Measurements from ENCODE around the gene PELO.
"Not testable (repeated sequence)": the region's sequence is repeated elsewhere in the genome, so short reads cannot be mapped to it uniquely, and the experiment has no call there.

The PELO gene

DNA sequence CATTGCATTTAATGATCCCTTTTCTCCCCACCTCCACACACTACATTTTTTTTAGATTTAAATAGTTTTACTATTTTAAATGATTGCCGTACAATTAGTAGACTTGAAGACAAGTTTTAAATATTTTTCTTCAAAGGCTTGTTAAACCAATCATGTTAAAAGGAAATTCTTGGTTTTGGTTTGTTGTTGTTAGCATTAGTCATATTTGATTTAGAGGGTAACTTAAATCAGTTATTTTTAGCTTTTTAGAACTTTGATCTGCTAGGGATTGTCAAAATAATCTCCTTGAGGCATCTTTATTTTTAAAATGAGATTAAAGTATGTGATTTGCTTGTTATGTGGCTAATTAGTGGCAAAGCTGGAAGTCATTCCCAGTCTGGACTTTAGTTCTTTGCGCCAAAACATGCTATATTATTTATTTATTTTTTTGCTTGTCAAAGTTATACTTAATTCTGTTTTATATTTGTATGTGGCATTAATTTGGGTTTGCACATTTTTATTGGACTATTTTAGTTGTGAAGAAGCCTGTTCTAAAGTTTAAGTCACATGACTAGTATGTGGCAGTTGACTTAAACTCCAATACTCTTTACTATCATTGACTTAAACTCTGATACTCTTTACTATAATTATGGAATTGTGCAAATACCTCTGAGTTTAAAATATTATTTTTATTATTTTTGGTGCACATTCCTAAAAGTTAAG lies 14.7 kb downstream of the PELO start:
- no peak for DNase-seq

DNA sequence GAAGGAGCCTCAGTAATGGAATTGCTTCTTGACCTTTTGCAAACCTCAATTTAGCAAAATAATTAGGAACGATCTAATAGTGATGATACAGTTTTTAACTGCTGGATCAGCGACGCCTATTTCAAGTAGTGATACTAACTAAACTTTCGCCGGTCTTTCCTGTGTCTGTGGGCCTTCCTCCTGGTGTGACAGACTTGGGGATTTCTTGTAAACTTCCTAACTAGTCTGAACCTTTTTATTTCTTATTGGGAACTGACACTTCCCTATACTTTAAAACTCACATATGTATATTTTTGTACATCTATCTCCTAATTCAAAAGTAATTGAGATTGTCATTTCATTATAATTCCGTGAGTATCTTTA lies 15.2 kb downstream of the PELO start:
- DNase-seq = no peak

DNA sequence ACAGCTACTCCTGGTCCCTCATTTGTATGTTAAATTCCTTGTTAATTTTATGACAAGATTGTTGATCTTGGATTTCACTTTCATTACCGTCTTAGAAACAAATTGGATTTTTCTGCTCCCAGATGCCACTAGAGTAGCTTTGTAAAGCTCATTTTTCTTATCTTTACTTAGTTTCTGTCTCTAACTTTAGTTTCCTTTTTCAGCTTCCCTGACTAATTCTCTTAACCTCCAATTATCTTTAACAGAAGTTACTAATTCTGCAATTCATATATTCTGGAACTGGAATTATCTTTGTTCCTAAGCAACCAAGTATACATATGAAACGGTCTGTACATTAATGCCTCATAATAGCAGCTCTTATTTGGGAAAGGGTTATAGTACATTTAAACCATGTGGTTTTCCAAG lies 16.7 kb downstream of the PELO start:
- no peak for DNase-seq

DNA sequence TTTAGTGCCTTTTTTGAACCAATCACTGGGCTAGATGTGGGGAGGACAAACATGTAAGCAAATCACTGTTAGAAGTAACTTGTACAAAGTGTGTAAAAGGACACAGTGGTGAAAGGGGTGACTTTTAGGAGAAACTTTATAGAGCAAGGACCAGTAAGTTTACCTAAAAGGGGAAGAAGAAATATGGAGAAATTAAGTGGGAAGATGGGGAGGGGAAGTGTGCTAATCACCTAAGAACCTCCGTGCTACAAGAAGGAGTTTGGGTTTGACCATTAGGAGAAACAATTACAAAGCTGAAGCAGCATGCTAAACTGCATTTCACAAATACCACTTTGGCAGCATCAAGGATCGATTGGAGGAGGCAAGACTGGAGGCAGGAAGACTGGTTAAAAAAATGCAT lies 17.3 kb downstream of the PELO start:
- no peak for DNase-seq

DNA sequence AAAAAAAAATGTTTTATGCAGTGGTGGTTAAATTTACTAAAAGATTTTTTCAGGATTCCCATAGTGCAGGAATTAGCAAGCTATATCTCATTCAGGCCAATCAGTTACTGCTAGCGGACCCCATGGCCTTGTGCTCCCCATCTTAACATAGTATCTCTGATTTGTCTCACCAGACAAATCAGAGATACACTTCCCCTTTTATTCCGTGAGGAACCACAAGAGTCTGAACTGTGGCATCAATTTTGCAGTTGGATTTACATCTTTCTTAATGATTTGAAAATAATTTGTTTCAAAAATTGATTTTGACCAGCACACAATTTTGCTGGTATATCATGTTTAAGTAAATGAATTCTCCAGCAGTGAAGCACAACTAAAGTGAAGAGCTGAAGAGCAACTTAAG lies 17.9 kb downstream of the PELO start:
- DNase-seq = no peak

DNA sequence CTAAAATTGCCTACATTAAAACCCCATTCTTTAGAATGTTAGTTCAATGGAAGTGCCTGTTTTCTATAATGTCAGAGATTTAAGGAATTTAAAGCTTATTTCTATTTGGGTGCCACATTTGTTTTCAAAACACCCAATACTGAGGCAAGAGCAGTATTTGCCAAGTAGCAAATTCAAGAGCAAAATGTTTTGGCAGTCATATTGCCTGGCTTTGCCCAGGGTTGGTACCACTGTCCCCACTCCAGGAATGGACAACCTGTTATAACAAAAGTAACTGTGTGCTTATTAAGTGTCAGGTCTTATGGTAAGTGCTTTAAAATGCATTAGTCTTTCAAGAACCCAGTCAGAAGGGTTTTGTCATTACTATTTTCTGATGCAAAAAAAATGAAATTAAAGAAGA lies 19.3 kb downstream of the PELO start:
- no peak for DNase-seq

DNA sequence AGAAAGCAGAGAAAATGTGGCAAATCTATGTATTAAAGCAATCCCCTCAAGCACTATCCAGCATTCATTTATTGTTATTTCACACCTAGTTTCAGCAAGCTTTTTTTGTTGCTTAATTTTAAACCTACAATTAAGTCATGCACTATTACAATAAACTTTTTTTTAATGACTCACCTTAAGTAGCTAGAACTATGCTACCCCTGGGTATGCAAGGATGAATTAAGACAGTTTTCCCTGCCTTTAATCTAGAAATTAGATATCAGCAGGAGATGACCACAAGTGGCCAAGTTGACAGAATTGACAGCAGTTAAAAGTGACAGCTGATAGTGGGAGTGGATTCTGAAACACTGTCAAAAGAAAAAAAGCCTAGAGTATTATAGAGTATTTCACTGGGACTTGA lies 20.0 kb downstream of the PELO start:
- no peak for DNase-seq

DNA sequence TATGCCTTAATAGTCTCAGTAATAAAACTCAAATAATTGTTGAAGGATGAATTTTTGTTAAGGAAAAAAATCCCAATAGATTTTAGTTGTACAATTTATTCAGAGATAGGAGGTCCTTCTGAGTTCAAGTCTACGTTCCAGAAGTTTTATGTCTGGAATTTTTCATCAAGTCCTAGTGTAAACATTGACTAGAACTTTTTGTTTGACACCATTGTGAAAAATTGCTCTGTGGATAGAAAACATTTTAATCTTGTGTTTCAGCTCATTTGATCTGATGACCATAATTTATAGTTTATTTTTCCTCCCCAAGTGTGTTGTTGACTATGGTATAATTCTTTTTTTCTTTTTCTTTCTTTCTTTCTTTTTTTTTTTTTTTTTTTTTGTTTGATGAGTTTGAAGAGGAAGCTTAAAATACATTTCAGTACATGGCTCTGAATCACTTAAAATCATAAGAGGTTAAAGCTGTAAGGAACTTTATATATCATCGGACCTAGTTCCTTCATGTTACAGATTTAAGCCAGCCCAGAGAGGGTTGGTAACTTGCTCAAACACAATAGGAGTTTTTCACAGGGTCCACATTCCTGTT lies 20.7 kb downstream of the PELO start:
- DNase-seq = no peak

DNA sequence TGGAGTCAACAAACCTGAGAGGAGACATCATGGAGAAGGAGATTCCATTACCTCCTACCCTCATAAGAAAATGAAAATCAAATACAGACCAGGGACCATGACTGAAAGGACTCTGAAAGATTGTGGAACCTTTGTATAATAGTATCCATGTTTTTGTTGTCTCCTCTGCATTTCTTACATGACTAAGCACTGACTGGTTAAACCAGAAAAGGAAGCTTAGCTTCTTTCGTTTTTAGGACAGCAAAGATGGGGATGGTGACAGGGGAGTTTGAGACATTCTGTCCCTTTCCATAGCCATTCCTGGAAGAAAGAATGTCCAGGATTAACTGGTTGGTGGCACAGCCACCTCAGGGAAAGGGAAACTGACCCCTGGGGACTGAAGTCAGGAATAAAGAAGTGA lies 22.2 kb downstream of the PELO start:
- no peak for DNase-seq

DNA sequence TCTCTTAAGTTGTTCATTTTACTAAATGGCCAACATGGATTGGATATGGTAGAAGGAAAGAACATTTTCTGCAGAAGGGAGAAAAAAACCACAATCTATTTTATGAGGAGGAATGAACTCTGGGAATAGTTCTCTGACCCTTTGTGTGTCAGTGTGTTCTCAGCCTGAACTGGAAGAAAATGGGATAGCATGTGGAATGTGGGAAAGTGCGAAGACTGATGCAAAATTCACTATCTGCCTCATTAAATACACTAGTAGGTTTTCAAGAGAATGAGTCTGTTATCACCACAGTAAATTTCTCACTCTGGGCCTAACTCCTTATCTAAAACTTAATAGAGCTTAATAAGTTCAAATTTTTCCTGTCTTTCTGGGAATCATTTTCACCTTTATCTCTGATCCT lies 22.7 kb downstream of the PELO start:
- no peak for DNase-seq

DNA sequence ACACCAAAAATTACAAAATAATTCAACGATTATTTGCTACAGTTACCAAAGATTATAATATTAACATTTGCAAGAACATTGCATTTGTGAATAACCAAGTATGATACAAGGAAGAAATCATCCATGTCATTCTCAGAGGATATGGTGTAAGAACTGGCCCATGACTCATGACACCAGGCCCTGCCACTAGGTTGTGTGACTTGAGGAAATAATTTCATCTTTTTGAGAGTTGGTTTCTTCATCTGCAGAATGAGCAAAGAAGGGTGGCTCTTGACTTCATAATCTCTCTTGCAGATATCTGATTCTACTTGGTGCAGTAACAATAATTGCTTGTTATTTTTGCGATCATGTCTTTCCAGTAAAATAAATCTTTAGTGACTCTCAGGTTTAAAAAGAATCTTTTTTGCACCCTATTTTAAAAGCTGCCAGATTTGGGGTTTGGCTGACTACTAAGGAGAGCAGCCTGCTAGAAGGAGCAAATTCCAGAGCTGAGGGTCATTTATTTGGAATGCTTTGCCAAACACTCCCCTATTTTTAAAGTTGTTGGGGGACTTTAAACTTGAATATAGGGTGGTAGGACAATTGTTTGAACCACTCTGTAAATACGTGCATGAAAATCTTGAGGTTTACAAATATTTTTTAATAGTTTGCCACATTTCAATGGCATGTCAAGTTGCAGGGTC lies 23.5 kb downstream of the PELO start:
- DNase-seq = no peak

DNA sequence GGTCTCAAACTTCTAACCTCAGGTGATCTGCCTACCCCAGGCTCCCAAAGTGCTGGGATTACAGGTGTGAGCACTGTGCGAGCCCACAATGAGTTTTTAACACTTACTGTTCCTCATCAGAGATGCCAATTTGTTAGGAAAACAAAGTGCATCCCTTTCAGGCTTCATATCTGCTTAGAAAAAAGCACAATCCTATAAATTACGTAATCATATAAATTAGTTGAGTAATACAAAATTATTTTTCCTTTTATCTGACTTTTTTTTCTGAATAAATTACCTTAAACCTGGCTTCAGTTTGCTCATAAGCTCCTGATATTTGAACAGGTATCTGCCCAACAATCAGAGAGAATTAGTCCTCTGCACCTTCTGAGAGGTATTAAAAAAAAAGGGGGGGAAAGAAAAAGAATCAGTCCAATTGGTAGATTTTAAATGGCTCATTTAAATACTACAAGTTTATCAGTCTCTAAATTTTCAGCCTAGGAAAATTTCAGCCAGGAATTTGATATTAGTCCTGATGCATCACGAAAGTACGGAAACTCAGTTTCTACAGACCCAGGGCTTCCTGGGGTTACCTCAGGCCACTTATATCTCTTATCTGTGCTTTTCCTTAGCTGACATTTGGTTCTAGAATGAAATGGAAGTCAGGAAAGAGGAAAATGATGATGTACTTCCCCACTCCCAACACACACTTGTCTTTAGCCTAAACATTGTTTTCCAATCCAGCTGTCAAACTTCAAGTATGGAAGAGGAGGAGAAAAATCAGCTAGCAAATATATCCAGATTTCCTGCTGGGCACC lies 26.8 kb downstream of the PELO start:
- DNase-seq = no peak

DNA sequence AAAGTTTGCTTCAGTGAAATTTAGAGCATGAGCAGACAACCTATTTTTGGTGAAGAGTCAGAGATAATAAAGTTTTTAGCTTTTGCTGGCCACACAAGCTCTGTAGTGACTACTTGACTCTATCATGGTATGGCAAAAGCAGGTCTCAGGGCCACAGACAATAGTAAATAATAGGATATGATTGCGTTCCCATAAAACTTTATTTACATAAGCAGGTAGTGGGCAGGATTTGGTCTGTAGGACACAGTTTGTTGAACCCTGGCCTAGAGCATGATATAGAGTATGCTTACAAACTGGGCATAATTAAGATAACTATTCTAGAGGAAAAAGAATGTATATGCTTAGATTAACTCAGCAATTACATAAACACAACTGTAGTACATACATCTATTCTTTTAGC lies 30.1 kb downstream of the PELO start:
- DNase-seq = no peak

DNA sequence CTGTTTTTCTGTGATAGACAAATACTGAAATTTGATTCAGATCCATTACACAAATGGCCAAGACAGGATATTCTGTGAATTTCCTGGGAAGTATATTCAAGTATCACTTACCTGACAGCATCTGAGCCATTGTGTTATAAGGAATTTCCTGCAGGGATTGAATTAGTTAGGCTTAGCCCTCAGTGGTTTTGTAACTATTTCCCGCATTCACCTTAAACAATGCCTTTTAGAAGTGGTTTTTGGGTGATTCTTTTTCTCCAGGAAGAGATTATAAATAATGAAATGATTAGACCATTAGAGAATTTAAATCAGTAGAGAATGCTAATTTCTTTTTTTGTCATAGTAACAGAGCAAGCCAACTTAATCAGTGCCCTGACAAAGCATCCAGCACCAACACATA lies 30.6 kb downstream of the PELO start:
- no peak for DNase-seq

DNA sequence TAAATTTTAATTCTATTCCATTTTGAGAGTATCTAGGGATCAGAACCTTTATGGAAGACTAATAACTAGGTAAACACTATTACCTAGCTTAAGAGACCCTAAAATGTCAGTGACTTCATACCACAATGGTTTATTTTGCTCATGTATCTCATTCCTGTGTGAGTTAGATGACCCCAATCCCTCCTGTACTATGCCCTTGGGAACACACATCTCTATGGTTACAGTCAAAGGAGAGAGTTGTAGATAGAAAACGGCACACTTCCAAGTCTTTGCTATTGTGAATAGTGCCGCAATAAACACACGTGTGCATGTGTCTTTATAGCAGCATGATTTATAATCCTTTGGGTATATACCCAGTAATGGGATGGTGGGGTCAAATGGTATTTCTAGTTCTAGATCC lies 31.1 kb downstream of the PELO start:
- DNase-seq = not testable (repeated sequence)

DNA sequence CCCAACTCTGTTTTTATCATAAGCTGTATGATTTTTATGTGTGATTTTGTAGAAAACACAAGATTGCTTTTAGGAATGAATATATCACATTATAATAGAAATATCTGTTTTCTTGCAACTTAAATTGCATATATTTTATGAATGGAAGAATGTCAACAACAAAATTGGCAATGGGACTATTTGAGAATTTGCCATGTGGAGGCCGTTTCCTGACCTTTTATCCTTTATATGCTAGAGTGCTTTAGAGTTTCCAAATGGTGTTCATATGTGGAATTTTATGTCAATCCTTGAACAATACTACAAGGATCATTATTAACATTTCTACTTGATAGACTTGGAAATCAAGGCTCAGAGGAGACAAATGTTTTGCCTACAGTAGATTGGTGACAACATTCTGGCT lies 34.2 kb downstream of the PELO start:
- DNase-seq = no peak

DNA sequence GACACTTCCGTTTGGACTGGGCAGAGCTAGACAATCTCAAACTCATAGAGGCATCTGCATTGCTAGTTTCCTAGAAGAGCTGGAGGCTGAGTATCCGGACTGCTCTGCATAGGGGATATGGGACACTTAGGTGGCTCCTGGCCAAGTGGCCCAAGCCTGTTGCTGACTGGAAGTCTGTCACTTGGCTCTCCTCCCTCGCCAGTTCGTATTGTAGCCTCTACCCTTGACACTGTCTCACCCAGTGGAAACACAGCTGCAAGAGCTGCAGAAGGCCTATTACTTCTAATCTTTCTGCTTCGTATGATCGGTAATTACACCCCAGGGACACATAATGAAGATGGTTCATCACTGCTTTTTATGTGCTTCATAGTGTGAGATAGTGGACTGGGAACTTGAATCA lies 34.7 kb downstream of the PELO start:
- DNase-seq = no peak

DNA sequence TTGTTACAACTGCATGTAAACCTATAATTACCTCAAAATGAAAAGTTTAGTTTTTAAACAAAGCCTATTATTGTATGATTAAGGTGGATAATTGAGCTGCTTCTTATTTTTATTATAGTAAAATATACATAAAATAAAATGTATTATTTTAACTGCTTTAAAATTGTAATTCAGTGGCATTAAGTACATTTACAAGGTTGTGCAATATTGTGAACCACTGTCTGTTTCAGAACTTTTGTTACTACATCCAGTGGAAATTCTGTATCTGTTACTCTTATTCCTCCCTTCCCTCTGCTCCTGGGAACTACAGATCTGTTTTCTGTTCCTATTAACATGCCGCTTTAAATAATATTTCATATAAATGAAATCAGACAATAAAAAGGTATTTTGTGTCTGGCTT lies 37.1 kb downstream of the PELO start:
- no peak for DNase-seq

DNA sequence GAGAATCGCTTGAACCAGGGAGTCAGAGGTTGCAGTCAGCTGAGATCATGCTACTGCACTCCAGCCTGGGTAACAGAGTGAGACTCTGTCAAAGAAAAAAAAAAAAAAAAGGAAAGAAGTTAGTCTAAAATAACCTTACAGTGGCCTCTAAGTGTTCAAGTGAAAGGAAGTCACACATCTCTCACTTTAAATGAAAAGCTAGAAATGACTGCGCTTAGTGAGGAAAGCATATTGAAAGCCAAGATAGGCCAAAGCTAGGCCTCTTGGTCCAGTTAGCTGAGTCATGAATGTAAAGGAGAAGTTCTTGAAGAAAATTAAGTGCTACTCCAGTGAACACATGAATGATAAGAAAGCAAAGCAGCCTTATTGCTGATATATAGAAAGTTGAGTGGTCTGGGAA lies 38.1 kb downstream of the PELO start:
- DNase-seq = no peak

DNA sequence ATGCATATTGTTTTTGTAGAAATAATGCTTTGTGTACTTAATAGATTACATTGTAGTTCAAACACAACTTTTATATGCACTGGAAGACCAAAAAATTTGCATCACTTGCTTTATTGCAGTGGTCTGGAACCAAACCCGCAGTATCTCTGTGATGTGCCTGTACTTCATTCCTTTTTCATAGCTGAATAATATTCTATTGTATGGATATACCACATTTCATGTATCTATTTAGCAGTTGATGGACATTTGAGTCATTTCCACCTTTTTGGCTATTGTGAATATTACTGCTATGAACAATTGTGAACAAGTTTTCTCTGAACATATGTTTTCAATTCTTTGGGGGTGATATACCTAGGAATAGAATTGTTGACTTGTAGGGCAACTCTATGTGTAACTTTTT lies 40.1 kb downstream of the PELO start:
- DNase-seq = no peak

DNA sequence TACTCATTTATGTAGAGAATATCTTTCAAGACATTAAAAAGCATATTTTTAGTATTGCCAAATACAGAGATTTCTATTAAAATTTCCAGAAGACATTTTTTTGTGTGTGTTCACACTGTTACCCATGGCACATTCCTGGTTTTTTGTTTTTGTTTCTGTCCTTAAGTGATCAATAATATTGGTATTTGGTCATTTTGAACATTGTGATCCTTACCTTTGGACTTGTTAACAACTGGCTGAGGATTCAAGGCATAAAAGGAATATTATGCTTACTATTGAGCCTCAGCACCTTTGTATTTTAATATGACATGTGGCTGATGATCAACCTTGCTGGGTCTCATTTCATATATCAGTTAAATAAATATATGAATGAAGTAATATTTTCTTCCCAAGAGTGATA lies 41.9 kb downstream of the PELO start:
- DNase-seq = no peak

DNA sequence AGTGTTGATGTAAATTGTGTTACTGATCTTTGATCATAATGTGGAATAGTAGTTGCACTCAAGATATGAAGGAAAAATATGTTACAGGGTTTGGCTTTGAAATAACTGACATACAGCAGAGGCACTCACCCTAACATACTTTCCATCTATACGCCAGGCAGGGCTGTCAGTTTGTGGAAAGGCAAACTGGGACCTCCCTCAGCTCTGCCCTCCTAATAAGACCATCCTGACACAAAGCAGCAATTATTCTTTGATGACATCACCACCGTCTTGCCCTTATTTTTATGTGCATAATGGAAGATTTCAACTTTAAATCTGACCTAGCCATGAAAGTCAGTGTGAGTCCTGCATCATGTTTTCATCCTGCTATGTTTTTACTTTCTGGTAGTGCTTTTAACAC lies 42.9 kb downstream of the PELO start:
- no peak for DNase-seq

DNA sequence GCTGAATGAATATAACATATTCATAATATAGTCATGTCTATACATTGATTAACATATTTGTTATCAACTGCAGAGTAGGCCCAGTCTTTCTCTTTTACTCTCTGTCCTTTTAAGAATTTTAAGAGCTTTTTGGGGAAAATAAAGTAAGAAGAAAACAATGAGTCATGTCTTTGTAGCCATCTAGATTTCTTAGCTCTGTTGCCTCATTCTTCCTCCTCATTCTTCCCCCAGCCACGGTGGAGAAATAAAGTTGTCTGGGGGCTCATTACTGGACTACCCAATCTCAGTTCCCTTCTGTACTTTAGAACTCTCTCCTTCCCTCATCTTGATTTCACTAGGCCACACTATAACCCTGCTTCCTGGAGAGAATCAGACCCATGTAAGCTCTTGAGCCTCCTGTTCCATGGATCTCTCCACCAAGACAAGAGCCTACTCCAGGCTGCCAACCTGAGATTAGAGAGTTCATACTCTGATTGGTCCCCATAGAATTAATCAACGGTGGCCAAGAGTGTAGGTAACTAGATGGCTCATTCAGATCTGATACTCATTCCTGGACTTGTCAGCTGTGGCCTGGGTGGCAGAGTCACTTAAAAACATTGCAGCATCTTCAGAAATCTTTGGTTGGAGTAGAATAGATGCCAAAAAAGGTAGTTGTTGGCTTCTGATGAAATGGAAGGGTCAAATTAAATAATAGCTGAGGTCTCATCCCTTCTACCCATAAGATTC lies 44.2 kb downstream of the PELO start:
- DNase-seq = no peak

Data from NCI-H2029 (cell line).